GM23338 (cell line): ENCODE measurements around the gene ILKAP. TPM values are rescaled to one million over a fixed set of nuclear protein-coding genes. Genes with fewer than 3 reads are reported as not detected.

ENCODE experiments used
- ATAC-seq: fragments of 200-7000 bp; cut with Tn5 transposase; 3 replicates; pipeline ENCODE4 v1.9.1; 2020
- DNase-seq: peaks from one replicate; pipeline ENCODE4 v3.0.0-alpha.2; 2015; ENCODE audit warnings: low spot score
- H2AFZ ChIP-seq: fragments of 200-600 bp; sonication (generic); 2 replicates; pipeline ENCODE4 v1.8.0; 2016; ENCODE audit warnings: antibody characterized with exemption, mild to moderate bottlenecking, moderate library complexity
- H3F3A ChIP-seq: fragments of 200-600 bp; sonication (generic); replicated peaks from 2 replicates; pipeline ENCODE4 v1.8.0; 2017; ENCODE audit warnings: antibody characterized with exemption, mixed run types, low read depth
- H3K27ac ChIP-seq: fragments of 200-600 bp; sonication (generic); 2 replicates; pipeline ENCODE4 v1.6.1; 2016; ENCODE audit warnings: low read depth
- H3K27me3 ChIP-seq: fragments of 200-600 bp; sonication (generic); 2 replicates; pipeline ENCODE4 v1.8.0; 2016; ENCODE audit warnings: mild to moderate bottlenecking, mixed run types, moderate library complexity; ENCODE audit not compliant: insufficient read depth
- H3K36me3 ChIP-seq: fragments of 200-600 bp; sonication (generic); 2 replicates; pipeline ENCODE4 v1.8.0; 2016; ENCODE audit warnings: mild to moderate bottlenecking; ENCODE audit not compliant: insufficient read depth
- H3K4me1 ChIP-seq: fragments of 200-600 bp; sonication (generic); 2 replicates; pipeline ENCODE4 v1.8.0; 2016; ENCODE audit warnings: mild to moderate bottlenecking, moderate library complexity; ENCODE audit not compliant: insufficient read depth
- H3K4me2 ChIP-seq: fragments of 200-600 bp; sonication (generic); 2 replicates; pipeline ENCODE4 v1.7.1; 2017; ENCODE audit warnings: mixed run types
- H3K4me3 ChIP-seq: fragments of 200-600 bp; sonication (generic); 2 replicates; pipeline ENCODE4 v1.6.1; 2016; ENCODE audit warnings: mixed run types
- H3K79me2 ChIP-seq: fragments of 200-600 bp; sonication (generic); replicated peaks from 2 replicates; pipeline ENCODE4 v1.8.0; 2017; ENCODE audit warnings: mild to moderate bottlenecking; ENCODE audit not compliant: insufficient read depth
- H3K9me2 ChIP-seq: fragments of 200-600 bp; sonication (generic); 2 replicates; pipeline ENCODE4 v1.8.0; 2017; ENCODE audit not compliant: insufficient read depth
- H4K20me1 ChIP-seq: fragments of 200-600 bp; sonication (generic); replicated peaks from 2 replicates; pipeline ENCODE4 v1.8.0; 2017; ENCODE audit warnings: mild to moderate bottlenecking; ENCODE audit not compliant: insufficient read depth
- H3K27ac Mint-ChIP-seq: 2 replicates; pipeline ENCODE4 v1.8.0; 2020; ENCODE audit warnings: inconsistent platforms, mild to moderate bottlenecking, moderate library complexity, mixed read lengths
- H3K27me3 Mint-ChIP-seq: 3 replicates; pipeline ENCODE4 v1.8.0; 2022; ENCODE audit warnings: low read depth, mild to moderate bottlenecking, moderate library complexity, mixed read lengths, inconsistent platforms; ENCODE audit not compliant: insufficient read depth, poor library complexity
- H3K36me3 Mint-ChIP-seq: 3 replicates; pipeline ENCODE4 v1.8.0; 2021; ENCODE audit warnings: low read depth, mild to moderate bottlenecking, inconsistent platforms, moderate library complexity, mixed read lengths
- H3K4me1 Mint-ChIP-seq: 3 replicates; pipeline ENCODE4 v1.8.0; 2020; ENCODE audit warnings: mild to moderate bottlenecking, inconsistent platforms, mixed read lengths
- H3K4me3 Mint-ChIP-seq: 3 replicates; pipeline ENCODE4 v1.8.0; 2021; ENCODE audit warnings: moderate library complexity, mild to moderate bottlenecking, inconsistent platforms, mixed read lengths
- H3K9me3 Mint-ChIP-seq: 3 replicates; pipeline ENCODE4 v1.8.0; 2020; ENCODE audit warnings: moderate library complexity, mild to moderate bottlenecking, inconsistent platforms, mixed read lengths
- EZH2phosphoT487 ChIP-seq: fragments of 200-600 bp; sonication (generic); IDR thresholded peaks from one replicate; pipeline ENCODE4 v1.8.1; 2018; ENCODE audit warnings: antibody characterized with exemption; ENCODE audit not compliant: unreplicated experiment
- JUNB ChIP-seq: IDR thresholded peaks from one replicate; pipeline ENCODE4 v1.6.1; 2016; ENCODE audit warnings: antibody characterized with exemption; ENCODE audit not compliant: unreplicated experiment
- NANOG ChIP-seq: IDR thresholded peaks from 2 replicates; pipeline ENCODE4 v1.6.1; 2016; ENCODE audit warnings: antibody characterized with exemption, borderline replicate concordance
- POLR2AphosphoS5 ChIP-seq: IDR thresholded peaks from 2 replicates; pipeline ENCODE4 v1.6.1; 2016; ENCODE audit warnings: antibody characterized with exemption, low read depth
- STAT1 ChIP-seq: IDR thresholded peaks from one replicate; pipeline ENCODE4 v1.6.1; 2016; ENCODE audit warnings: antibody characterized with exemption; ENCODE audit not compliant: unreplicated experiment
- polyA plus RNA-seq: library from polyadenylated mRNA; unstranded; fragments of >200 nt; fragmentation: Nextera tagmentation; extraction: Ambion mirVana; gene quantifications from 2 replicates; pipeline ENCODE4 v1.2.1, GENCODE V29; 2016
- total RNA-seq: library from RNA; depleted of rRNA; stranded (reverse); fragments of >200 nt; shearing (Covaris generic); gene quantifications from 2 replicates; pipeline ENCODE4 v1.2.3, GENCODE V29; 2014
- TF ChIP-seq, protein P1 (sequence below): fragments of 250-450 bp; sonication (Bioruptor Pico); IDR thresholded peaks from 2 replicates; pipeline ENCODE4 v1.5.0; 2020; ENCODE audit warnings: mild to moderate bottlenecking, moderate library complexity

ILKAP gene
- total and polyA plus RNA-seq, 2 experiments from 2014 or later, result 17.0 to 35.9 TPM

DNA sequence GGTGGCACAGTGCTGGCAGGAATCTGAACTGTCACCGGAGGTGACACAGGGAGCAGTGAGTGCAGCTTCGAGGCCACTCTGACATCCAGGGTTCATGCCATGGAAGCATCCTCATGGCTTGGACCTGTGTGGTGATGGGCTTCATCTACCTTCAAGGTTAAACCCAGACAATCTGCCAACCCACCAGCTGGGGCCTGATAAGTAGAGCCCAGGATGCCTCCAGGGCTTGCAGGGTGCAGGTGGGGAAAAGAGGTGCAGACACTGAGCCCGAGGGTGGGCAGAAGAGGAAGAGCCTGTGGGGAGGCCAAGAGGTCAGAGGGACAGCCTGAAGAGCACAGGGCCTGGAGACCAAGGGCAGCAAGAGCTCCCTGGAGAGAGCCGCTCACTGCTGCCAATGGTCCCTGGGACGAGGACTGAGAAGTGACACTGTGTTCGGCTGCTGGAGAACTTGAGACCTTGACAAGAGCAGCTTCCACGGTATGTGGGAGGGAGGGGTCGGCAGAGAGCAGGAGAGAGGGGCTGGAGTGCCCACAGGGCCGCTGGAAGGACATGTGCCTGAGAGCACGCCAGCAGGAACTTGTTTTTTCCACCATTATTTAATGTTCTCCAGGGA is 44.5 kb upstream of the ILKAP start:
- no peaks in the 10 kb centered on the region for H3F3A ChIP-seq
- ATAC-seq (no peak), DNase-seq (no peak)
- Mint-ChIP-seq H3K36me3 (peaks cover 6% of the 10 kb centered on the region), H3K9me3 (no peaks in the 10 kb centered on the region), H3K4me3 (no peak overlapping the region), H3K4me1 (peaks cover 11% of the 10 kb centered on the region), H3K27me3 (peaks cover 16% of the 10 kb centered on the region), H3K27ac (no peak overlapping the region)
- no peaks in the 10 kb centered on the region for H3K9me2 ChIP-seq
- no peaks in the 10 kb centered on the region for H4K20me1 ChIP-seq
- H3K27ac ChIP-seq, result no peak overlapping the region
- H3K4me3 ChIP-seq, result no peak overlapping the region
- H3K79me2 ChIP-seq, result no peaks in the 10 kb centered on the region
- H3K36me3 ChIP-seq, result no peaks in the 10 kb centered on the region
- no peak for TF ChIP-seq STAT1
- no peak for TF ChIP-seq JUNB
- TF ChIP-seq NANOG, result no peak
- TF ChIP-seq EZH2phosphoT487, result no peak
- no peak for TF ChIP-seq POLR2AphosphoS5
- TF ChIP-seq, protein P1, sequence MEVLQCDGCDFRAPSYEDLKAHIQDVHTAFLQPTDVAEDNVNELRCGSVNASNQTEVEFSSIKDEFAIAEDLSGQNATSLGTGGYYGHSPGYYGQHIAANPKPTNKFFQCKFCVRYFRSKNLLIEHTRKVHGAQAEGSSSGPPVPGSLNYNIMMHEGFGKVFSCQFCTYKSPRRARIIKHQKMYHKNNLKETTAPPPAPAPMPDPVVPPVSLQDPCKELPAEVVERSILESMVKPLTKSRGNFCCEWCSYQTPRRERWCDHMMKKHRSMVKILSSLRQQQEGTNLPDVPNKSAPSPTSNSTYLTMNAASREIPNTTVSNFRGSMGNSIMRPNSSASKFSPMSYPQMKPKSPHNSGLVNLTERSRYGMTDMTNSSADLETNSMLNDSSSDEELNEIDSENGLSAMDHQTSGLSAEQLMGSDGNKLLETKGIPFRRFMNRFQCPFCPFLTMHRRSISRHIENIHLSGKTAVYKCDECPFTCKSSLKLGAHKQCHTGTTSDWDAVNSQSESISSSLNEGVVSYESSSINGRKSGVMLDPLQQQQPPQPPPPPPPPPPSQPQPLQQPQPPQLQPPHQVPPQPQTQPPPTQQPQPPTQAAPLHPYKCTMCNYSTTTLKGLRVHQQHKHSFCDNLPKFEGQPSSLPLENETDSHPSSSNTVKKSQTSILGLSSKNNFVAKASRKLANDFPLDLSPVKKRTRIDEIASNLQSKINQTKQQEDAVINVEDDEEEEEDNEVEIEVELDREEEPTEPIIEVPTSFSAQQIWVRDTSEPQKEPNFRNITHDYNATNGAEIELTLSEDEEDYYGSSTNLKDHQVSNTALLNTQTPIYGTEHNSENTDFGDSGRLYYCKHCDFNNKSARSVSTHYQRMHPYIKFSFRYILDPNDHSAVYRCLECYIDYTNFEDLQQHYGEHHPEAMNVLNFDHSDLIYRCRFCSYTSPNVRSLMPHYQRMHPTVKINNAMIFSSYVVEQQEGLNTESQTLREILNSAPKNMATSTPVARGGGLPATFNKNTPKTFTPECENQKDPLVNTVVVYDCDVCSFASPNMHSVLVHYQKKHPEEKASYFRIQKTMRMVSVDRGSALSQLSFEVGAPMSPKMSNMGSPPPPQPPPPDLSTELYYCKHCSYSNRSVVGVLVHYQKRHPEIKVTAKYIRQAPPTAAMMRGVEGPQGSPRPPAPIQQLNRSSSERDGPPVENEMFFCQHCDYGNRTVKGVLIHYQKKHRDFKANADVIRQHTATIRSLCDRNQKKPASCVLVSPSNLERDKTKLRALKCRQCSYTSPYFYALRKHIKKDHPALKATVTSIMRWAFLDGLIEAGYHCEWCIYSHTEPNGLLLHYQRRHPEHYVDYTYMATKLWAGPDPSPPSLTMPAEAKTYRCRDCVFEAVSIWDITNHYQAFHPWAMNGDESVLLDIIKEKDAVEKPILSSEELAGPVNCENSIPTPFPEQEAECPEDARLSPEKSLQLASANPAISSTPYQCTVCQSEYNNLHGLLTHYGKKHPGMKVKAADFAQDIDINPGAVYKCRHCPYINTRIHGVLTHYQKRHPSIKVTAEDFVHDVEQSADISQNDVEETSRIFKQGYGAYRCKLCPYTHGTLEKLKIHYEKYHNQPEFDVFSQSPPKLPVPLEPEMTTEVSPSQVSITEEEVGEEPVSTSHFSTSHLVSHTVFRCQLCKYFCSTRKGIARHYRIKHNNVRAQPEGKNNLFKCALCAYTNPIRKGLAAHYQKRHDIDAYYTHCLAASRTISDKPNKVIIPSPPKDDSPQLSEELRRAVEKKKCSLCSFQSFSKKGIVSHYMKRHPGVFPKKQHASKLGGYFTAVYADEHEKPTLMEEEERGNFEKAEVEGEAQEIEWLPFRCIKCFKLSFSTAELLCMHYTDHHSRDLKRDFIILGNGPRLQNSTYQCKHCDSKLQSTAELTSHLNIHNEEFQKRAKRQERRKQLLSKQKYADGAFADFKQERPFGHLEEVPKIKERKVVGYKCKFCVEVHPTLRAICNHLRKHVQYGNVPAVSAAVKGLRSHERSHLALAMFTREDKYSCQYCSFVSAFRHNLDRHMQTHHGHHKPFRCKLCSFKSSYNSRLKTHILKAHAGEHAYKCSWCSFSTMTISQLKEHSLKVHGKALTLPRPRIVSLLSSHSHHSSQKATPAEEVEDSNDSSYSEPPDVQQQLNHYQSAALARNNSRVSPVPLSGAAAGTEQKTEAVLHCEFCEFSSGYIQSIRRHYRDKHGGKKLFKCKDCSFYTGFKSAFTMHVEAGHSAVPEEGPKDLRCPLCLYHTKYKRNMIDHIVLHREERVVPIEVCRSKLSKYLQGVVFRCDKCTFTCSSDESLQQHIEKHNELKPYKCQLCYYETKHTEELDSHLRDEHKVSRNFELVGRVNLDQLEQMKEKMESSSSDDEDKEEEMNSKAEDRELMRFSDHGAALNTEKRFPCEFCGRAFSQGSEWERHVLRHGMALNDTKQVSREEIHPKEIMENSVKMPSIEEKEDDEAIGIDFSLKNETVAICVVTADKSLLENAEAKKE (CRISPR knock-in tag), result no peak
- 0 out of 2 replicates have a peak, but pooled peaks cover 6% of the 10 kb centered on the region for H3K4me1 ChIP-seq
- no peak overlapping the region for H2AFZ ChIP-seq
- H3K27me3 ChIP-seq, result no peaks in the 10 kb centered on the region
- no peak overlapping the region for H3K4me2 ChIP-seq
